HEK293 (cell line): ENCODE measurements around the gene NSFL1C.

Experiments used
- CTCF ChIA-PET: fragments of 350-600 bp; formaldehyde crosslinking; extraction: SDS; loops from one replicate; lab custom pipeline; 2021; ENCODE audit warnings: antibody characterized with exemption; lab: Yijun Ruan, JAX
- POLR2A ChIA-PET: fragments of 300-600 bp; formaldehyde crosslinking; extraction: SDS; loops from one replicate; lab custom pipeline; 2020; ENCODE audit warnings: antibody characterized with exemption, inconsistent platforms; lab: Yijun Ruan, JAX
- H3K27ac ChIP-seq: fragments of 200-500 bp; sonication (Bioruptor generic); 2 replicates; pipeline ENCODE4 v1.5.1; 2014; ENCODE audit warnings: low read depth, low read length, control low read depth, inconsistent platforms; ENCODE audit errors: extremely low read depth
- H3K36me3 ChIP-seq, 2 experiments: fragments of 200-500 bp in 1 of 2; sonication (Bioruptor generic) in 1 of 2; 1 replicate in 1 of 2; 2 replicates in 1 of 2; pipeline ENCODE4 v1.5.1; 2014 to 2017; ENCODE audit warnings: inconsistent platforms in 2 of 2, low read length in 2 of 2; ENCODE audit not compliant: control insufficient read depth in 2 of 2, insufficient read depth in 1 of 2
- H3K4me1 ChIP-seq: fragments of 200-500 bp; sonication (Bioruptor generic); 2 replicates; pipeline ENCODE4 v1.5.1; 2014; ENCODE audit warnings: mild to moderate bottlenecking, low read length, inconsistent platforms; ENCODE audit not compliant: control insufficient read depth, insufficient read depth
- H3K4me3 ChIP-seq: 2 replicates; pipeline ENCODE4 v1.5.1; 2011; ENCODE audit warnings: low read depth, mild to moderate bottlenecking, control low read depth, low read length, moderate library complexity
- H3K9me3 ChIP-seq: fragments of 200-500 bp; sonication (Bioruptor generic); 2 replicates; pipeline ENCODE4 v1.5.1; 2014; ENCODE audit warnings: low read depth, low read length, inconsistent platforms; ENCODE audit not compliant: control insufficient read depth, insufficient read depth
- AEBP2 ChIP-seq: fragments of 450-650 bp; formaldehyde crosslinking; IDR thresholded peaks from 2 replicates; pipeline ENCODE4 v1.5.1; 2016; ENCODE audit warnings: missing biosample characterization, missing genetic modification characterization, borderline replicate concordance
- KLF17 ChIP-seq: fragments of 450-650 bp; formaldehyde crosslinking; IDR thresholded peaks from 2 replicates; pipeline ENCODE4 v1.5.1; 2016; ENCODE audit warnings: missing biosample characterization, missing genetic modification characterization
- PBX3 ChIP-seq: sonication (generic); formaldehyde crosslinking; IDR thresholded peaks from 2 replicates; pipeline ENCODE4 v1.8.1; 2022; ENCODE audit warnings: mild to moderate bottlenecking, moderate library complexity, missing genetic modification reagents
- ZBTB48 ChIP-seq: fragments of 450-650 bp; formaldehyde crosslinking; IDR thresholded peaks from 2 replicates; pipeline ENCODE4 v1.5.1; 2016; ENCODE audit warnings: missing biosample characterization, missing genetic modification characterization
- ZNF132 ChIP-seq: fragments of 450-650 bp; formaldehyde crosslinking; IDR thresholded peaks from 2 replicates; pipeline ENCODE4 v1.5.1; 2017; ENCODE audit warnings: missing biosample characterization, missing genetic modification characterization, borderline replicate concordance
- ZNF146 ChIP-seq: fragments of 450-650 bp; formaldehyde crosslinking; IDR thresholded peaks from 2 replicates; pipeline ENCODE4 v1.5.1; 2016; ENCODE audit warnings: missing biosample characterization, missing genetic modification characterization
- ZNF16 ChIP-seq: fragments of 450-650 bp; formaldehyde crosslinking; IDR thresholded peaks from 2 replicates; pipeline ENCODE4 v1.5.1; 2016; ENCODE audit warnings: low read depth, missing biosample characterization, missing genetic modification characterization
- ZNF23 ChIP-seq: fragments of 450-650 bp; formaldehyde crosslinking; IDR thresholded peaks from 2 replicates; pipeline ENCODE4 v1.5.1; 2016; ENCODE audit warnings: missing biosample characterization, missing genetic modification characterization, borderline replicate concordance
- ZNF394 ChIP-seq: fragments of 450-650 bp; formaldehyde crosslinking; IDR thresholded peaks from 2 replicates; pipeline ENCODE4 v1.5.1; 2016; ENCODE audit warnings: missing biosample characterization, missing genetic modification characterization, mild to moderate bottlenecking, moderate library complexity, borderline replicate concordance
- ZNF473 ChIP-seq: fragments of 450-650 bp; formaldehyde crosslinking; IDR thresholded peaks from 2 replicates; pipeline ENCODE4 v1.5.1; 2017; ENCODE audit warnings: missing biosample characterization, missing genetic modification characterization
- ZNF549 ChIP-seq: fragments of 450-650 bp; IDR thresholded peaks from 2 replicates; pipeline ENCODE4 v1.5.1; 2018; ENCODE audit warnings: missing biosample characterization, missing genetic modification characterization, mild to moderate bottlenecking, inconsistent platforms, moderate library complexity
- ZNF623 ChIP-seq: fragments of 450-650 bp; formaldehyde crosslinking; IDR thresholded peaks from 2 replicates; pipeline ENCODE4 v1.5.1; 2016; ENCODE audit warnings: missing biosample characterization, missing genetic modification characterization
- ZNF707 ChIP-seq: fragments of 450-650 bp; formaldehyde crosslinking; IDR thresholded peaks from 2 replicates; pipeline ENCODE4 v1.5.1; 2016; ENCODE audit warnings: missing biosample characterization, missing genetic modification characterization
- ZSCAN4 ChIP-seq: fragments of 450-650 bp; formaldehyde crosslinking; IDR thresholded peaks from 2 replicates; pipeline ENCODE4 v1.5.1; 2017; ENCODE audit warnings: missing biosample characterization, missing genetic modification characterization

NSFL1C gene

GRCh38 chr20:1473246-1474220 is 6.9 kb upstream of the NSFL1C start:
- H3K4me3 ChIP-seq = no peak overlapping the region
- peaks cover 5% of the 10 kb centered on the region for H3K4me1 ChIP-seq
- no peak overlapping the region for H3K27ac ChIP-seq
- H3K9me3 ChIP-seq = no peaks in the 10 kb centered on the region
- no peak for TF ChIP-seq PBX3 (CRISPR knock-in tag)
- TF ChIP-seq ZSCAN4 (tag by site-specific recombination) = peak; percentile 90
- TF ChIP-seq, all 188 proteins: peak for 1
- ChIA-PET POLR2A (no interaction called here), CTCF (interaction anchor here (0.6 to 4.3 kb wide), 3 partner anchors 30 to 517 kb away, joined by 3 to 28 read pairs (median 5); no protein-coding TSS in a partner anchor)
- H3K36me3 ChIP-seq = no peaks in the 10 kb centered on the region

- ChIA-PET POLR2A (no interaction called here), CTCF (interaction anchor here (4.3 kb wide), 1 partner anchor 31 kb away, joined by 28 read pairs; no protein-coding TSS in a partner anchor)
- no peak overlapping the region for H3K4me3 ChIP-seq
- H3K4me1 ChIP-seq = peaks cover 5% of the 10 kb centered on the region
- peak; percentile 73 for TF ChIP-seq ZNF623 (tag by site-specific recombination)
- TF ChIP-seq ZNF16 (tag by site-specific recombination) = no peak
- no peak for TF ChIP-seq ZNF394 (tag by site-specific recombination)
- TF ChIP-seq ZBTB48 (tag by site-specific recombination) = no peak
- TF ChIP-seq AEBP2 (tag by site-specific recombination) = no peak
- TF ChIP-seq ZNF707 (tag by site-specific recombination) = no peak
- TF ChIP-seq ZNF132 = no peak
- TF ChIP-seq ZNF549 (tag by site-specific recombination) = no peak
- no peak for TF ChIP-seq ZNF23 (tag by site-specific recombination)
- H3K27ac ChIP-seq = no peak overlapping the region
- H3K36me3 ChIP-seq = no peaks in the 10 kb centered on the region
- no peaks in the 10 kb centered on the region for H3K9me3 ChIP-seq
Measured at GRCh38 chr20:1472556-1473245, 6.1 kb upstream of the NSFL1C start.

GRCh38 chr20:1471242-1471641 is 4.6 kb upstream of the NSFL1C start:
- Histone ChIP-seq H3K36me3 (no peaks in the 10 kb centered on the region), H3K27ac (no peak overlapping the region), H3K4me3 (no peak overlapping the region), H3K9me3 (no peaks in the 10 kb centered on the region), H3K4me1 (peaks cover 8% of the 10 kb centered on the region)
- POLR2A ChIA-PET = no interaction called here
- TF ChIP-seq ZNF707 (tag by site-specific recombination) (no peak), ZNF473 (no peak), KLF17 (tag by site-specific recombination) (no peak), ZNF146 (tag by site-specific recombination) (peak; percentile 50; the same call in 1 of the 2 replicates)
- CTCF ChIA-PET = interaction anchor here (0.9 to 1.2 kb wide), 2 partner anchors 12 to 20 kb away, joined by 3 to 4 read pairs; no protein-coding TSS in a partner anchor
